ENCODE results near the gene LYRM2.
A peak's percentile ranks its signal among the peaks of the same experiment; 100 is the strongest.

LYRM2 gene

DNA sequence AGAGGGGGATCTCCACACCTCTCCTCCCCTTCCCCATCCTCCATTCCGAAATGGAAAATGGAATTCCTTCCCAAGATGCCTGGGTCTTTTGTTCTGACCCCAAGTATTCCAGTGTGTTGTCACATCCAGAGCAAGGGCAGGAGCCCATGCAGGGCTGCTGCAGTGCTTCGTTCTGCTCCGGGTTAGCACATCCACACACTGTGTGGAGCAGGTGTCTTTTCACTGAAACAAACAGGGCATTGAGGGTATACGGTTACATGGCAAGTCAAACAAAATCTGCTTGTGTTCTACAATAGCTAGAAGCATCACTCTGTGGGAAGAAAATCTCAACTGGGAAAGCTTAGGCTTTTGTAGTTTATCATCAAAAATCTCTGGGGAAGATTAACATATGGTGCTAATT, 56.9 kb downstream of the LYRM2 start:
- no peaks in the 10 kb centered on the region for H3K9me3 ChIP-seq (replicated peaks in 1 of 2; ENCODE audit: control insufficient read depth in 2 of 2, insufficient read depth in 1 of 2, low read depth in 1 of 2, low read length in 2 of 2)
- H2AK5ac ChIP-seq (ENCODE audit: low read depth, low read length): no peak overlapping the region
- no peak overlapping the region for H3K4ac ChIP-seq (ENCODE audit: low read length)
- no peak overlapping the region for H2BK120ac ChIP-seq (ENCODE audit: low read depth, low read length)
- H3K14ac ChIP-seq (ENCODE audit: low read length): no peak overlapping the region
- H3K36me3 ChIP-seq (replicated peaks in 1 of 2; ENCODE audit: control insufficient read depth in 2 of 2, insufficient read depth in 2 of 2, low read length in 2 of 2): no peaks in the 10 kb centered on the region
- H2BK15ac ChIP-seq (ENCODE audit: low read length): no peak overlapping the region
- no peak overlapping the region for H2BK5ac ChIP-seq (ENCODE audit: low read length)
- no peak overlapping the region for H3K18ac ChIP-seq (ENCODE audit: low read length)
- no peak overlapping the region for H4K8ac ChIP-seq (ENCODE audit: low read depth, low read length)
- DNase-seq (ENCODE audit: low spot score): no peak
- H3K4me2 ChIP-seq (ENCODE audit: insufficient read depth, low read length, poor library complexity, severe bottlenecking): no peak overlapping the region
- no peak overlapping the region for H3K4me3 ChIP-seq (ENCODE audit: low read length in 2 of 2)
- H4K91ac ChIP-seq (ENCODE audit: low read depth, low read length, poor library complexity): no peak overlapping the region
- no peaks in the 10 kb centered on the region for H3K79me1 ChIP-seq (ENCODE audit: low read depth, low read length)
- H2AFZ ChIP-seq (ENCODE audit: low read length): no peak overlapping the region
- H3K9ac ChIP-seq (ENCODE audit: low read depth, low read length, poor library complexity): no peak overlapping the region
- peak overlapping the region; percentile 79 for H3K27ac ChIP-seq (replicated peaks; ENCODE audit: low read length)
- no peak overlapping the region for H3K23ac ChIP-seq (ENCODE audit: low read depth, low read length, poor library complexity)
- H3K4me1 ChIP-seq (ENCODE audit: control insufficient read depth in 2 of 2, insufficient read depth in 1 of 2, low read depth in 1 of 2, low read length in 2 of 2): peaks cover 0 to 12% of the 10 kb centered on the region in 2 donors
- WGBS, 2 donors (ENCODE audit: extremely low coverage in 2 of 2, insufficient read length in 2 of 2, insufficient replicate concordance in 1 of 2): no CpG with 5 or more reads among the region's 4 CpGs
- no peaks in the 10 kb centered on the region for H3K27me3 ChIP-seq (ENCODE audit: control insufficient read depth in 3 of 3, insufficient read depth in 3 of 3, low read depth in 1 of 3, low read length in 3 of 3)
- no peak overlapping the region for H2BK12ac ChIP-seq (ENCODE audit: low read length)

DNA sequence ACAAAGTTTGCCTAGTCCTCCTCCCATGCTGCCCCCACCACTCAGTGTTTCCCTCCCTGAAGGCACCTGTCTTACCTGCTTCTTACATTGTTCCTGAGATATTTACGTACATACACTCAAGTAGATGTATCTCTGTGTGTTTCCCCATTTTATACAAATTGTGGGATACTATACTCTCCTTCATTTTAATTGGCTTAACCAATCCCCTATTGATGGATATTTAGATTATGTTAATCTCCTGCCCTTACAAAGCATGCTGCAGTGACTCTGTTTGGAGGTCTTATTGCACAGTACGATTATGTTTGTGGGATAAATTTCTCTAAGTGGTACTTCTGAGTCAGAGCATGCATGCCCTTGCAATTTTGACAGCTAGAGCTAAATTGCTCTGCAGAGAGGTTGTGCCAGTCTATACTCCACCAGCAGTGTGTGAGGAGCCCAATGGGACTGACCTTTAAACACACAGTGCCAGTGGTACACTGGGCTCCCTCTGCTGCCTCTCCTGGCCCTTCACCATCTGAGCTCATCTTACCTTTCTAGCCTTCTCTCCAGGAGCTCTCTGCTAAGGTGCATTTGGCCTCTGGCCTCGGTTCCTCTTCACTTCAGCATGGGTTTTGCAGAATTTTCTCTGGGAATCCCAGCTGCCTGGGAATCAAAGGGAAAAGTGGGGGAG, 57.4 kb downstream of the LYRM2 start:
- H2BK12ac ChIP-seq (ENCODE audit: low read length): peak overlapping the region; percentile 42
- H3K23ac ChIP-seq (ENCODE audit: low read depth, low read length, poor library complexity): no peak overlapping the region
- no peak for DNase-seq (ENCODE audit: low spot score)
- H4K8ac ChIP-seq (ENCODE audit: low read depth, low read length): no peak overlapping the region
- no peak overlapping the region for H4K91ac ChIP-seq (ENCODE audit: low read depth, low read length, poor library complexity)
- H2AFZ ChIP-seq (ENCODE audit: low read length): no peak overlapping the region
- H2BK15ac ChIP-seq (ENCODE audit: low read length): no peak overlapping the region
- no peak overlapping the region for H2BK120ac ChIP-seq (ENCODE audit: low read depth, low read length)
- peak overlapping the region; percentile 79 for H3K27ac ChIP-seq (replicated peaks; ENCODE audit: low read length)
- no peak overlapping the region for H3K4me3 ChIP-seq (ENCODE audit: low read length in 2 of 2)
- H3K18ac ChIP-seq (ENCODE audit: low read length): peak overlapping the region; percentile 76
- H3K36me3 ChIP-seq (replicated peaks in 1 of 2; ENCODE audit: control insufficient read depth in 2 of 2, insufficient read depth in 2 of 2, low read length in 2 of 2): no peaks in the 10 kb centered on the region
- H3K4me1 ChIP-seq (ENCODE audit: control insufficient read depth in 2 of 2, insufficient read depth in 1 of 2, low read depth in 1 of 2, low read length in 2 of 2): peaks cover 0 to 12% of the 10 kb centered on the region in 2 donors
- no peak overlapping the region for H3K14ac ChIP-seq (ENCODE audit: low read length)
- H3K27me3 ChIP-seq (ENCODE audit: control insufficient read depth in 3 of 3, insufficient read depth in 3 of 3, low read depth in 1 of 3, low read length in 3 of 3): no peaks in the 10 kb centered on the region
- H2BK5ac ChIP-seq (ENCODE audit: low read length): no peak overlapping the region
- no peak overlapping the region for H3K4me2 ChIP-seq (ENCODE audit: insufficient read depth, low read length, poor library complexity, severe bottlenecking)
- H2AK5ac ChIP-seq (ENCODE audit: low read depth, low read length): no peak overlapping the region
- no peaks in the 10 kb centered on the region for H3K9me3 ChIP-seq (replicated peaks in 1 of 2; ENCODE audit: control insufficient read depth in 2 of 2, insufficient read depth in 1 of 2, low read depth in 1 of 2, low read length in 2 of 2)
- WGBS, 2 donors (ENCODE audit: extremely low coverage in 2 of 2, insufficient read length in 2 of 2, insufficient replicate concordance in 1 of 2): no CpG with 5 or more reads among the region's 3 CpGs
- H3K9ac ChIP-seq (ENCODE audit: low read depth, low read length, poor library complexity): no peak overlapping the region
- H3K79me1 ChIP-seq (ENCODE audit: low read depth, low read length): no peaks in the 10 kb centered on the region
- H3K4ac ChIP-seq (ENCODE audit: low read length): no peak overlapping the region

DNA sequence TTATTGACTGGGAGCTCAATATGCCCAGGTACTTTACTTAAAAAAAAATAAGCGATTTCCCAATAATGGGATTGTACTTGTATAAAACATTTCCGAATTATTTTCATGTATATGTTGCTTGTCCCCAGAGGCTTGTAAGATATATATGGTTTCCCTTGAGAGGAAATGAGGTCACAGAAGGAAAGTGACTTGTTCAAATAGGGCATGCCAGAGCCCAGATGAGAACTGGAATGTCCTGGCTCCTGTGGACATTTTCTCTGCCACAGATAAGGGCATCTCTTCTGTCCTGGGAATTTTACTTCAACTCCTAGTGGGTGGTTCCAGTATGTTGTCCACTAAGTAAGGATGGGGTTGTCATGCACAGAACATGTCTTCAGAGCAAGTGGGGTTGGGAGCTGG, 63.0 kb downstream of the LYRM2 start:
- no peaks in the 10 kb centered on the region for H3K9me3 ChIP-seq (replicated peaks in 1 of 2; ENCODE audit: control insufficient read depth in 2 of 2, insufficient read depth in 1 of 2, low read depth in 1 of 2, low read length in 2 of 2)
- H2AK5ac ChIP-seq (ENCODE audit: low read depth, low read length): no peak overlapping the region
- no peak overlapping the region for H2AFZ ChIP-seq (ENCODE audit: low read length)
- H3K4ac ChIP-seq (ENCODE audit: low read length): no peak overlapping the region
- no peaks in the 10 kb centered on the region for H3K79me1 ChIP-seq (ENCODE audit: low read depth, low read length)
- H3K4me2 ChIP-seq (ENCODE audit: insufficient read depth, low read length, poor library complexity, severe bottlenecking): no peak overlapping the region
- H3K4me1 ChIP-seq (ENCODE audit: control insufficient read depth in 2 of 2, insufficient read depth in 1 of 2, low read depth in 1 of 2, low read length in 2 of 2): no peaks in the 10 kb centered on the region
- no peaks in the 10 kb centered on the region for H3K36me3 ChIP-seq (replicated peaks in 1 of 2; ENCODE audit: control insufficient read depth in 2 of 2, insufficient read depth in 2 of 2, low read length in 2 of 2)
- no peak overlapping the region for H3K27ac ChIP-seq (replicated peaks; ENCODE audit: low read length)
- H3K4me3 ChIP-seq (ENCODE audit: low read length in 2 of 2): no peak overlapping the region
- no peak overlapping the region for H3K9ac ChIP-seq (ENCODE audit: low read depth, low read length, poor library complexity)
- H4K8ac ChIP-seq (ENCODE audit: low read depth, low read length): no peak overlapping the region
- no peak for DNase-seq (ENCODE audit: low spot score)
- no peak overlapping the region for H2BK5ac ChIP-seq (ENCODE audit: low read length)
- no peak overlapping the region for H3K23ac ChIP-seq (ENCODE audit: low read depth, low read length, poor library complexity)
- H4K91ac ChIP-seq (ENCODE audit: low read depth, low read length, poor library complexity): no peak overlapping the region
- no peak overlapping the region for H3K14ac ChIP-seq (ENCODE audit: low read length)
- H3K18ac ChIP-seq (ENCODE audit: low read length): no peak overlapping the region
- H2BK120ac ChIP-seq (ENCODE audit: low read depth, low read length): no peak overlapping the region
- H3K27me3 ChIP-seq (ENCODE audit: control insufficient read depth in 3 of 3, insufficient read depth in 3 of 3, low read depth in 1 of 3, low read length in 3 of 3): no peaks in the 10 kb centered on the region
- no CpG with 5 or more reads among the region's 2 CpGs for WGBS, 2 donors (ENCODE audit: extremely low coverage in 2 of 2, insufficient read length in 2 of 2, insufficient replicate concordance in 1 of 2)
- no peak overlapping the region for H2BK12ac ChIP-seq (ENCODE audit: low read length)
- no peak overlapping the region for H2BK15ac ChIP-seq (ENCODE audit: low read length)

DNA sequence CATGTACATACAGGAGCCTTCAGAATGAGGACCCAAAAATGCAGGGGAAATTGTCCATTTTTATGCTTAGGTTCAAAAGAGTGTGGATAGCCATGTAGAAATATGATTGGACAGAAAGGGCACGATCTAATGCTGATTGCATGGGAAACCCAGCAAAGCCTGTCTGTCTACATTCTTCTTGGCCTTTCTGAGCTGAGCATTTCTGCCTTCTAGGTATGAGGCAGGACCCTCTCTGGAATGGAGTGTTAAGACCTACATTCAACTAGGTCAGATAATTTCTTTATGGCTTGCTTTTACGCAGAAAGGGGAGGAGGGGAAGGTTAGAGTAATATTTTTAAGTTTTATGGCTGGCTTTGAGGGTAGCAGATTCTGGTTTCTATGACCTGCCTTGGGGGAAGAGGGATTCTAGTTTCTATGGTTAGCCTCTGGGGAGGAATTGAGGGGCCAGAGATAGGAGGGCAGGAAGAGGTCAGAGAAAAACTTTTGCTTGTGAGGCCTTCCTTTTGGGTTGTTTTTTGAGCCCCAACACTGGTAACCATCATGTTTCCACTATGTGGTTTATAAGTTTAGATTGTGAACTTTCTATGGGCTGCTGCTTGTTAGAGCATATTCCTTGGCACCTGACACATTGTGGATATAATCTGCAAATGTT, 63.5 kb downstream of the LYRM2 start:
- Histone ChIP-seq H2BK120ac (ENCODE audit: low read depth, low read length) (no peak overlapping the region), H3K27me3 (ENCODE audit: control insufficient read depth in 3 of 3, insufficient read depth in 3 of 3, low read depth in 1 of 3, low read length in 3 of 3) (no peaks in the 10 kb centered on the region), H3K36me3 (replicated peaks in 1 of 2; ENCODE audit: control insufficient read depth in 2 of 2, insufficient read depth in 2 of 2, low read length in 2 of 2) (peaks cover 0 to under 1% of the 10 kb centered on the region in 2 donors), H4K8ac (ENCODE audit: low read depth, low read length) (no peak overlapping the region), H2BK5ac (ENCODE audit: low read length) (no peak overlapping the region), H3K23ac (ENCODE audit: low read depth, low read length, poor library complexity) (no peak overlapping the region), H2BK12ac (ENCODE audit: low read length) (no peak overlapping the region), H4K91ac (ENCODE audit: low read depth, low read length, poor library complexity) (no peak overlapping the region), H3K4me2 (ENCODE audit: insufficient read depth, low read length, poor library complexity, severe bottlenecking) (no peak overlapping the region), H3K4ac (ENCODE audit: low read length) (no peak overlapping the region), H3K79me1 (ENCODE audit: low read depth, low read length) (no peaks in the 10 kb centered on the region), H3K4me3 (ENCODE audit: low read length in 2 of 2) (no peak overlapping the region), H2BK15ac (ENCODE audit: low read length) (no peak overlapping the region), H3K9ac (ENCODE audit: low read depth, low read length, poor library complexity) (no peak overlapping the region), H3K4me1 (ENCODE audit: control insufficient read depth in 2 of 2, insufficient read depth in 1 of 2, low read depth in 1 of 2, low read length in 2 of 2) (no peaks in the 10 kb centered on the region), H3K27ac (replicated peaks; ENCODE audit: low read length) (no peak overlapping the region), H3K14ac (ENCODE audit: low read length) (no peak overlapping the region), H3K18ac (ENCODE audit: low read length) (no peak overlapping the region), H3K9me3 (replicated peaks in 1 of 2; ENCODE audit: control insufficient read depth in 2 of 2, insufficient read depth in 1 of 2, low read depth in 1 of 2, low read length in 2 of 2) (no peaks in the 10 kb centered on the region), H2AK5ac (ENCODE audit: low read depth, low read length) (no peak overlapping the region), H2AFZ (ENCODE audit: low read length) (no peak overlapping the region)
- WGBS, 2 donors (ENCODE audit: extremely low coverage in 2 of 2, insufficient read length in 2 of 2, insufficient replicate concordance in 1 of 2): no CpG with 5 or more reads among the region's 2 CpGs
- DNase-seq (ENCODE audit: low spot score): no peak
